ENCODE results near the gene NFKBIA.

- TF ChIP-seq ZNF219 (CRISPR knock-in tag; IDR thresholded peaks at IDR 0.05; ENCODE audit: borderline replicate concordance): no peak
- TF ChIP-seq MYBL2 (CRISPR knock-in tag; IDR thresholded peaks at IDR 0.05): no peak
- no peak for TF ChIP-seq ELF4 (CRISPR knock-in tag; IDR thresholded peaks at IDR 0.05; ENCODE audit: low read depth)
- TF ChIP-seq SMAD3 (CRISPR knock-in tag; IDR thresholded peaks at IDR 0.05; ENCODE audit: borderline replicate concordance): no peak
- TF ChIP-seq, protein P1, sequence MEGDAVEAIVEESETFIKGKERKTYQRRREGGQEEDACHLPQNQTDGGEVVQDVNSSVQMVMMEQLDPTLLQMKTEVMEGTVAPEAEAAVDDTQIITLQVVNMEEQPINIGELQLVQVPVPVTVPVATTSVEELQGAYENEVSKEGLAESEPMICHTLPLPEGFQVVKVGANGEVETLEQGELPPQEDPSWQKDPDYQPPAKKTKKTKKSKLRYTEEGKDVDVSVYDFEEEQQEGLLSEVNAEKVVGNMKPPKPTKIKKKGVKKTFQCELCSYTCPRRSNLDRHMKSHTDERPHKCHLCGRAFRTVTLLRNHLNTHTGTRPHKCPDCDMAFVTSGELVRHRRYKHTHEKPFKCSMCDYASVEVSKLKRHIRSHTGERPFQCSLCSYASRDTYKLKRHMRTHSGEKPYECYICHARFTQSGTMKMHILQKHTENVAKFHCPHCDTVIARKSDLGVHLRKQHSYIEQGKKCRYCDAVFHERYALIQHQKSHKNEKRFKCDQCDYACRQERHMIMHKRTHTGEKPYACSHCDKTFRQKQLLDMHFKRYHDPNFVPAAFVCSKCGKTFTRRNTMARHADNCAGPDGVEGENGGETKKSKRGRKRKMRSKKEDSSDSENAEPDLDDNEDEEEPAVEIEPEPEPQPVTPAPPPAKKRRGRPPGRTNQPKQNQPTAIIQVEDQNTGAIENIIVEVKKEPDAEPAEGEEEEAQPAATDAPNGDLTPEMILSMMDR (IDR thresholded peaks at IDR 0.05): no peak
- TF ChIP-seq IRF1 (CRISPR knock-in tag; IDR thresholded peaks at IDR 0.05): no peak
- TF ChIP-seq MAX (CRISPR knock-in tag; IDR thresholded peaks at IDR 0.05): no peak
- TF ChIP-seq ZNF396 (CRISPR knock-in tag; IDR thresholded peaks at IDR 0.05; ENCODE audit: borderline replicate concordance): no peak
- TF ChIP-seq, protein P2, sequence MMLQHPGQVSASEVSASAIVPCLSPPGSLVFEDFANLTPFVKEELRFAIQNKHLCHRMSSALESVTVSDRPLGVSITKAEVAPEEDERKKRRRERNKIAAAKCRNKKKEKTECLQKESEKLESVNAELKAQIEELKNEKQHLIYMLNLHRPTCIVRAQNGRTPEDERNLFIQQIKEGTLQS (CRISPR knock-in tag; conservative IDR thresholded peaks at IDR 0.05): no peak
- TF ChIP-seq ZNF263 (CRISPR knock-in tag; IDR thresholded peaks at IDR 0.05; ENCODE audit: low read depth): no peak
- TF ChIP-seq, protein P3, sequence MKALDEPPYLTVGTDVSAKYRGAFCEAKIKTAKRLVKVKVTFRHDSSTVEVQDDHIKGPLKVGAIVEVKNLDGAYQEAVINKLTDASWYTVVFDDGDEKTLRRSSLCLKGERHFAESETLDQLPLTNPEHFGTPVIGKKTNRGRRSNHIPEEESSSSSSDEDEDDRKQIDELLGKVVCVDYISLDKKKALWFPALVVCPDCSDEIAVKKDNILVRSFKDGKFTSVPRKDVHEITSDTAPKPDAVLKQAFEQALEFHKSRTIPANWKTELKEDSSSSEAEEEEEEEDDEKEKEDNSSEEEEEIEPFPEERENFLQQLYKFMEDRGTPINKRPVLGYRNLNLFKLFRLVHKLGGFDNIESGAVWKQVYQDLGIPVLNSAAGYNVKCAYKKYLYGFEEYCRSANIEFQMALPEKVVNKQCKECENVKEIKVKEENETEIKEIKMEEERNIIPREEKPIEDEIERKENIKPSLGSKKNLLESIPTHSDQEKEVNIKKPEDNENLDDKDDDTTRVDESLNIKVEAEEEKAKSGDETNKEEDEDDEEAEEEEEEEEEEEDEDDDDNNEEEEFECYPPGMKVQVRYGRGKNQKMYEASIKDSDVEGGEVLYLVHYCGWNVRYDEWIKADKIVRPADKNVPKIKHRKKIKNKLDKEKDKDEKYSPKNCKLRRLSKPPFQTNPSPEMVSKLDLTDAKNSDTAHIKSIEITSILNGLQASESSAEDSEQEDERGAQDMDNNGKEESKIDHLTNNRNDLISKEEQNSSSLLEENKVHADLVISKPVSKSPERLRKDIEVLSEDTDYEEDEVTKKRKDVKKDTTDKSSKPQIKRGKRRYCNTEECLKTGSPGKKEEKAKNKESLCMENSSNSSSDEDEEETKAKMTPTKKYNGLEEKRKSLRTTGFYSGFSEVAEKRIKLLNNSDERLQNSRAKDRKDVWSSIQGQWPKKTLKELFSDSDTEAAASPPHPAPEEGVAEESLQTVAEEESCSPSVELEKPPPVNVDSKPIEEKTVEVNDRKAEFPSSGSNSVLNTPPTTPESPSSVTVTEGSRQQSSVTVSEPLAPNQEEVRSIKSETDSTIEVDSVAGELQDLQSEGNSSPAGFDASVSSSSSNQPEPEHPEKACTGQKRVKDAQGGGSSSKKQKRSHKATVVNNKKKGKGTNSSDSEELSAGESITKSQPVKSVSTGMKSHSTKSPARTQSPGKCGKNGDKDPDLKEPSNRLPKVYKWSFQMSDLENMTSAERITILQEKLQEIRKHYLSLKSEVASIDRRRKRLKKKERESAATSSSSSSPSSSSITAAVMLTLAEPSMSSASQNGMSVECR (CRISPR knock-in tag; IDR thresholded peaks at IDR 0.05; ENCODE audit: borderline replicate concordance): no peak
- no peak for TF ChIP-seq FOXP1 (CRISPR knock-in tag; IDR thresholded peaks at IDR 0.05; ENCODE audit: borderline replicate concordance)
These were observed 43.4 kb downstream of the NFKBIA start for GRCh38 chr14:35361141-35361480.
